C4-2B (cell line): ENCODE data around the gene NELFB.

ENCODE experiments used
- H3K27ac ChIP-seq: fragments of 450-650 bp; 2 replicates; pipeline ENCODE4 v1.5.1; 2017
- CTCF ChIP-seq: fragments of 450-650 bp; conservative IDR thresholded peaks from 2 replicates; pipeline ENCODE4 v1.5.1; 2017; ENCODE audit warnings: mild to moderate bottlenecking
- ZFX ChIP-seq: fragments of 450-650 bp; IDR thresholded peaks from 2 replicates; pipeline ENCODE4 v1.6.1; 2017

Gene NELFB

GRCh38 chr9:137294091-137294680 lies 39.1 kb downstream of the NELFB start:
- no peak overlapping the region for H3K27ac ChIP-seq
- TF ChIP-seq ZFX (no peak), CTCF (no peak)

GRCh38 chr9:137294681-137295237 lies 39.6 kb downstream of the NELFB start:
- TF ChIP-seq ZFX (no peak), CTCF (no peak)
- H3K27ac ChIP-seq = peak overlapping the region; percentile 13; the same call in 1 of the 2 replicates

GRCh38 chr9:137295238-137295811 lies 40.2 kb downstream of the NELFB start:
- TF ChIP-seq ZFX (no peak), CTCF (peak; percentile 97)
- H3K27ac ChIP-seq = peak overlapping the region; percentile 13; the same call in 1 of the 2 replicates

GRCh38 chr9:137295849-137296669 lies 40.9 kb downstream of the NELFB start:
- TF ChIP-seq CTCF = no peak
- no peak for TF ChIP-seq ZFX
- peak overlapping the region; percentile 36 for H3K27ac ChIP-seq

- no peak for TF ChIP-seq CTCF
- peak; percentile 29; the same call in 1 of the 2 replicates for TF ChIP-seq ZFX
Observed at GRCh38 chr9:137296670-137297664, 41.8 kb downstream of the NELFB start.

GRCh38 chr9:137297966-137298365 lies 42.8 kb downstream of the NELFB start:
- TF ChIP-seq ZFX = no peak
- TF ChIP-seq CTCF = no peak
- H3K27ac ChIP-seq = no peak overlapping the region; the same call in 1 of the 2 replicates

More at GRCh38 chr9:137296670-137297664, 41.8 kb downstream of the NELFB start:
- peak overlapping the region; percentile 36 for H3K27ac ChIP-seq
